ENCODE results near the gene VWA1.
"Not testable (repeated sequence)": the region's sequence is repeated elsewhere in the genome, so short reads cannot be mapped to it uniquely, and the experiment has no call there.

VWA1 gene

GRCh38 chr1:1477206-1477605 lies 41.7 kb downstream of the VWA1 start:
- no peak for TF ChIP-seq CTCF (conservative IDR thresholded peaks at IDR 0.05)
- H3K27ac ChIP-seq = no peak overlapping the region

GRCh38 chr1:1479547-1480487 lies 44.3 kb downstream of the VWA1 start:
- H3K27ac ChIP-seq = no peak overlapping the region
- no peak for TF ChIP-seq CTCF (conservative IDR thresholded peaks at IDR 0.05)

- H3K27ac ChIP-seq = not testable (repeated sequence)
Observed at GRCh38 chr1:1480488-1480867, 45.0 kb downstream of the VWA1 start.

- not testable (repeated sequence) for H3K27ac ChIP-seq
Observed at GRCh38 chr1:1481811-1482210, 46.3 kb downstream of the VWA1 start.

- H3K27ac ChIP-seq = no peak overlapping the region
- TF ChIP-seq CTCF (conservative IDR thresholded peaks at IDR 0.05) = no peak
Observed at GRCh38 chr1:1482856-1483255, 47.4 kb downstream of the VWA1 start.

- no peak for TF ChIP-seq CTCF (conservative IDR thresholded peaks at IDR 0.05)
- no peak overlapping the region for H3K27ac ChIP-seq
Observed at GRCh38 chr1:1483714-1484113, 48.2 kb downstream of the VWA1 start.

GRCh38 chr1:1484976-1485750 lies 49.7 kb downstream of the VWA1 start:
- not testable (repeated sequence) for H3K27ac ChIP-seq

GRCh38 chr1:1485755-1486317 lies 50.3 kb downstream of the VWA1 start:
- H3K27ac ChIP-seq = not testable (repeated sequence)

GRCh38 chr1:1487701-1488100 lies 52.2 kb downstream of the VWA1 start:
- no peak for TF ChIP-seq CTCF (conservative IDR thresholded peaks at IDR 0.05)
- no peak overlapping the region for H3K27ac ChIP-seq

Measured in VCaP (cell line).